ENCODE measurements around the gene TGFBR3. TPM values are rescaled to one million over a fixed set of nuclear protein-coding genes. Genes with fewer than 3 reads are reported as not detected.

The TGFBR3 gene
- total RNA-seq, 1 experiment from 2014 or later, result 2.4 TPM

DNA sequence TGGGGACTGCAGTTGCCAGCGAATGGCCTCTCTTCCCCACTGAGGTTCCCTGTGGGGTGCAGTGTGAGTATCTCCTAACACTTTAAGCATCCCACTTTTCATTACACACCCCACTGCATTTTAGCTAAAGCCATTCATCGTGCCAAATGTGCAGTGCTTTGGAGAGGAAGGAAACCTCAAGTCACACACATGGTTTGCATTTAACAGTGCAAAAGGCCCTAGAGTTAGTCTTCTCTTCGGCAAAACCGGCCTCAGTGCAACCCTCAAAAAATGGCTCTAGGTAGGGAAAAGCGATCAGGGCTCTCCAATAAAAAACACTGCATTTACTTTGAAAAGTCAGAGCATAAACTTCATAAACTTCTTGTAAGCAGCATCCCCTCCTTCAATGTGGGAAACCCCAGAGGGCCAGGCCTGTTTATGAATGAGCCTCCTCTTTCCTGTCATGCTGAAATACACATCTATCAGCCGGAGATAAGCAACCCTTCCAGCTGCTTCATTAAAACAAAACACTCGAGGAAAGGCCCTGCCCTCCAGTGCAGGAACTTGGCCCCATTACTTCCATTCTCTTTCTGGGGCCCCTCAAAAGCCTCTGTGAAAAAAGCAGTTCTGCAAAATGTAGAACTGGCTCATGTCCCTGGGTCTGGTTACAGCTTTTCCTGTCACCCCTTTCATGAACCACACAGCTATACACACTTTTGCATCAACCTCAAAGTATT, 201.3 kb downstream of the TGFBR3 start:
- no peak overlapping the region; a peak in 1 of 7 replicates for H3K27ac Mint-ChIP-seq
- Histone ChIP-seq H4K20me1 (ENCODE audit: control insufficient read depth, insufficient read depth, insufficient read length) (no peaks in the 10 kb centered on the region), H3K23me2 (ENCODE audit: insufficient read length, low read depth, low read length, poor library complexity, severe bottlenecking) (no peaks in the 10 kb centered on the region), H3K23ac (ENCODE audit: insufficient read length, low read depth, low read length) (no peak overlapping the region), H2BK120ac (ENCODE audit: low read depth, low read length, poor library complexity, severe bottlenecking) (no peak overlapping the region), H4K8ac (replicated peaks; ENCODE audit: insufficient read length, low read depth, low read length) (no peak overlapping the region), H2BK5ac (ENCODE audit: insufficient read length, low read length) (no peak overlapping the region), H2BK20ac (ENCODE audit: low read depth, low read length, poor library complexity, severe bottlenecking) (no peak overlapping the region), H3T11ph (ENCODE audit: low read length) (no peak overlapping the region), H3K9me3 (ENCODE audit: control insufficient read depth, low read depth, low read length) (no peaks in the 10 kb centered on the region), H3K79me1 (ENCODE audit: insufficient read depth, low read depth, low read length, poor library complexity, severe bottlenecking) (no peaks in the 10 kb centered on the region), H2BK15ac (ENCODE audit: low read depth, low read length) (no peak overlapping the region), H3K4me2 (ENCODE audit: insufficient read depth, insufficient read length, low read length) (no peak overlapping the region), H3K9ac (ENCODE audit: extremely low read depth, insufficient read length, low read length) (no peak overlapping the region), H4K5ac (ENCODE audit: insufficient read length, low read depth, low read length) (no peak overlapping the region), H2BK12ac (ENCODE audit: insufficient read length, low read depth, low read length) (no peak overlapping the region), H3K4ac (ENCODE audit: low read depth, low read length) (no peak overlapping the region), H3K27ac (ENCODE audit: insufficient read length, low read depth, low read length) (no peak overlapping the region), H2AFZ (ENCODE audit: low read length) (no peak overlapping the region), H3K56ac (ENCODE audit: insufficient read length, low read depth, low read length) (no peak overlapping the region), H3K14ac (ENCODE audit: insufficient read depth, low read length) (no peak overlapping the region), H3K79me2 (ENCODE audit: insufficient read depth, low read length) (no peaks in the 10 kb centered on the region), H3K4me1 (ENCODE audit: insufficient read depth, low read length) (peaks cover 8% of the 10 kb centered on the region; the same call in 1 of the 2 replicates), H4K91ac (ENCODE audit: insufficient read length, low read depth, low read length) (no peak overlapping the region), H2AK5ac (ENCODE audit: insufficient read length, low read length) (no peak overlapping the region), H3K27me3 (ENCODE audit: insufficient read depth, low read length) (no peaks in the 10 kb centered on the region), H3K18ac (ENCODE audit: insufficient read length, low read depth, low read length) (no peak overlapping the region)
- no peak for DNase-seq
- H3K9me3 Mint-ChIP-seq, result no peaks in the 10 kb centered on the region
- H3K27me3 Mint-ChIP-seq (ENCODE audit: low read depth), result no peaks in the 10 kb centered on the region
- H3K4me1 Mint-ChIP-seq, result peaks cover 49 to 57% of the 10 kb centered on the region in 2 experiments
- TF ChIP-seq, protein P1, sequence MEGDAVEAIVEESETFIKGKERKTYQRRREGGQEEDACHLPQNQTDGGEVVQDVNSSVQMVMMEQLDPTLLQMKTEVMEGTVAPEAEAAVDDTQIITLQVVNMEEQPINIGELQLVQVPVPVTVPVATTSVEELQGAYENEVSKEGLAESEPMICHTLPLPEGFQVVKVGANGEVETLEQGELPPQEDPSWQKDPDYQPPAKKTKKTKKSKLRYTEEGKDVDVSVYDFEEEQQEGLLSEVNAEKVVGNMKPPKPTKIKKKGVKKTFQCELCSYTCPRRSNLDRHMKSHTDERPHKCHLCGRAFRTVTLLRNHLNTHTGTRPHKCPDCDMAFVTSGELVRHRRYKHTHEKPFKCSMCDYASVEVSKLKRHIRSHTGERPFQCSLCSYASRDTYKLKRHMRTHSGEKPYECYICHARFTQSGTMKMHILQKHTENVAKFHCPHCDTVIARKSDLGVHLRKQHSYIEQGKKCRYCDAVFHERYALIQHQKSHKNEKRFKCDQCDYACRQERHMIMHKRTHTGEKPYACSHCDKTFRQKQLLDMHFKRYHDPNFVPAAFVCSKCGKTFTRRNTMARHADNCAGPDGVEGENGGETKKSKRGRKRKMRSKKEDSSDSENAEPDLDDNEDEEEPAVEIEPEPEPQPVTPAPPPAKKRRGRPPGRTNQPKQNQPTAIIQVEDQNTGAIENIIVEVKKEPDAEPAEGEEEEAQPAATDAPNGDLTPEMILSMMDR (conservative IDR thresholded peaks at IDR 0.05), result no peak
- H3K4me3 Mint-ChIP-seq, result no peak overlapping the region
- H3K36me3 Mint-ChIP-seq (ENCODE audit: insufficient read depth in 1 of 3, low read depth in 3 of 3), result no peaks in the 10 kb centered on the region
- no CpG with 5 or more reads among the region's 7 CpGs for WGBS (ENCODE audit: extremely low coverage, insufficient read length, low lambda C conversion rate)
